ENCODE measurements around the gene TSNAXIP1.
"Not testable (repeated sequence)": the region's sequence is repeated elsewhere in the genome, so short reads cannot be mapped to it uniquely, and the experiment has no call there.

Gene TSNAXIP1

DNA sequence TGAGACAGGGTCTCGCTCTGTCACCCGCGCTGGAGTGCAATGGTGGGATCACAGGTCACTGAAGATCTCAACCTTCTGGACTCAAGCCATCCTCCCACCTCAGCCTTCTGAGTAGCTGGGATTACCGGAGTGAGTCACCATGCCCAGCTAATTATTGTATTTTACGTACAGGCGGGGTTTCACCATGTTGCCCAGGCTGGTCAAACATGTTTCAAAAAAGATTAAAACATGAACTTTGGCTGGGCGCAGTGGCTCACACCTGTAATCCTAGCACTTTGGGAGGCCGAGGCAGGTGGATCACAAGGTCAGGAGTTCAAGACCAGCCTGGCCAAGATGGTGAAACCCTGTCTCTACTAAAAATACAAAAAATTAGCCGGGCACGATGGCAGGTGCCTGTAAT is 30.5 kb downstream of the TSNAXIP1 start:
- DNase-seq: not testable (repeated sequence)

DNA sequence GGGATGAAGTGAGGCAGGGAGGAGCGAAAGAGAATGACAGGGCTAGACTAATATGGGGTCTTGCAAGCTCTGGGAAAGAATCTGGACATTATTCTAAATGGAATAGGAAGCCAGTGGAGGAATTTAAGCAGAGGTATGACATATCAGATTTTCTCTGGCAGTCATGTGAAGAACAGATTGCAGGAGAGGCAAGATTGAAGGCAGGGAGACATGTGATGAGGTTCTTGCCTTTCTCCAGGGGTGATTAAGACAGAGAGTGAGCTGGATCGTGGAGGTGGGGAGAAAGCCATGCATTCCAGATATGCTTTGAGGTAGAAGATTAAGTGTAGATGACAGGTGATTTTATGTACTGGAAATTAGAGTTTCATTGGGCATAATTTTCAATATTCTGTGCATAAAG is 31.1 kb downstream of the TSNAXIP1 start:
- no peak for DNase-seq

DNA sequence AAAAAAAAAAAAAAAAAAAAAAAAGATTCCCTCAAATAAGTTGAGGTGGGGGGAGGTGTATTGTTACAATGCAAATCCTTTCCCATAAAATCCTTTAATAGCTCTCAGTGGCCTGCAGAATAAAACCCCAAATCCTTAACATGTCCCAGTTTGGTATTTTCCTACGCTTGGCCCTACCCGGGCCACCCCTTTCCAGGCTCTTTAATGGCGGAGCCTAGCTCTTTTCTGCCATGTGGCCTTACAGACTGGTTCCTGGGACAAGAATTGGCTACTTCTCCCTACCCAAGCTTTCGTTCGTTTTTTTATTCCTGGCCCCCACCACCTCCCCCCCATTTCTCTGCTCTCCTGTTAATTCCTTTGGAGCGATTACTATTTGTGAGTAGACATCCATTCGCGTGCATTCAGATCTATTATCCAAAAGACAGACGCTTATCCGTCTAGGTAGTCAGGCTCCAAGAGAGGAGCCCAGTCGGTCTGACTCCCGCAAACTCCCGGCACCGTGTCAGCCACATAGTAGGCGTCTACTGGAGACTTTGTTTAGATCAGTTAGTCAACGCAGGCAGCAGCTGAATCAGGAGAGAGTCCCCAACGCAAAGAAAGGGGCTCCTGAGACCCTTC is 34.6 kb downstream of the TSNAXIP1 start:
- DNase-seq: no peak

DNA sequence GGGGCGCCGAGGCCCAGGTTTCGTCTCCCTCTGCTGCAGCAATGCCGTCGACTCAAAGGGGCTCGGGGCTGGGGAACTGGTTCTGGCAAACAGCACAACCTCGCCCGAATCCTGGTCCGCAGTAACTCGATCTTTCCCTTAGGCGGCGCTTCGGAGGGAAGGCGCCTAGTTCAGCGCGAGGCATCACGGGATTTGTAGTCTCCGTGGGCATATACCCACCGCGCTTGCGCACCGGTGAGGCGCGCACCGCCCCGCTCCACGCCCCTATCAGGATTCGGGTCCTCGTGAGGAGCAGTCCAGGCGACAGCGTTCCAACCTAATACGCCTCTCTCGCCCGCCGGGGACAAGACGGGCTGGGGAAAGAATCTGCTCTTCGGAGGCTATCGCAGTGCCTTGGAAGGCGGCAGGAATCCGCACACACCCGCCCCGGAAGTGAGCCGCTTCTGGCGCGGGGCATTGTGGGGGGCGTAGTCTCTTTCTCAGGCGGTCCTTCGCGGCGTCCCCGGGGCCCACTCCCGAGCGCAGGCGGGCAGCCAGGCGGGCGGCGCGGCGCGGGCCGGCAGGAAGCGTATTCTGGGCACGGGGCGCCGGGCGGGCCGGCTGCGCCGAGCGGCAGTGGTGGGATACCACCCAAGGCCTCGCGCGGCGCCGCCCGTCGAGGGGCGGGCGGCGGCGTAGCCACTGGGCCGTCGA is 35.3 kb downstream of the TSNAXIP1 start, which contains the start of gene THAP11:
Gene THAP11, plus strand, starts transcription at position 505 of the 693 bp plus-strand sequence. CDS start 235 bp downstream, outside the sequence.
- DNase-seq: peak; percentile 87 to 94

DNA sequence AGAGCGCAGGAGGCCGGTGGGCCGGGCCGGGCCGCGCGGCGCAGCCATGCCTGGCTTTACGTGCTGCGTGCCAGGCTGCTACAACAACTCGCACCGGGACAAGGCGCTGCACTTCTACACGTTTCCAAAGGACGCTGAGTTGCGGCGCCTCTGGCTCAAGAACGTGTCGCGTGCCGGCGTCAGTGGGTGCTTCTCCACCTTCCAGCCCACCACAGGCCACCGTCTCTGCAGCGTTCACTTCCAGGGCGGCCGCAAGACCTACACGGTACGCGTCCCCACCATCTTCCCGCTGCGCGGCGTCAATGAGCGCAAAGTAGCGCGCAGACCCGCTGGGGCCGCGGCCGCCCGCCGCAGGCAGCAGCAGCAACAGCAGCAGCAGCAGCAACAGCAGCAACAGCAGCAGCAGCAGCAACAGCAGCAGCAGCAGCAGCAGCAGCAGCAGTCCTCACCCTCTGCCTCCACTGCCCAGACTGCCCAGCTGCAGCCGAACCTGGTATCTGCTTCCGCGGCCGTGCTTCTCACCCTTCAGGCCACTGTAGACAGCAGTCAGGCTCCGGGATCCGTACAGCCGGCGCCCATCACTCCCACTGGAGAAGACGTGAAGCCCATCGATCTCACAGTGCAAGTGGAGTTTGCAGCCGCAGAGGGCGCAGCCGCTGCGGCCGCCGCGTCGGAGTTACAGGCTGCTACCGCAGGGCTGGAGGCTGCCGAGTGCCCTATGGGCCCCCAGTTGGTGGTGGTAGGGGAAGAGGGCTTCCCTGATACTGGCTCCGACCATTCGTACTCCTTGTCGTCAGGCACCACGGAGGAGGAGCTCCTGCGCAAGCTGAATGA is 36.0 kb downstream of the TSNAXIP1 start:
- peak in 1 of 2 experiments; percentile 63 for DNase-seq

DNA sequence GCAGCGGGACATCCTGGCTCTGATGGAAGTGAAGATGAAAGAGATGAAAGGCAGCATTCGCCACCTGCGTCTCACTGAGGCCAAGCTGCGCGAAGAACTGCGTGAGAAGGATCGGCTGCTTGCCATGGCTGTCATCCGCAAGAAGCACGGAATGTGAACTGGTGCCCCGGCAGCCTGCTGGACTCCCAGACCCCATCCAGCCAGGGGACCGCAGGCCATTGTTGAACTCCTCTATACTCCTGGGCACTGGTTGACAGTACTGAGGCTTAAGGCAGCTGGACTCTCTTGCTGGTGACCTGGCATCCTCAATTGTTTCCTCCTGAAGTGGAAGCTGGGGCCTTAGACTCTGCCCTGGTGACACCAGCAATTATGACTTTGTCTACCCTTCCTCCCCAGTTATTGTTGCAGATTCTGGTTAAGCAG is 36.7 kb downstream of the TSNAXIP1 start:
- DNase-seq: no peak

DNA sequence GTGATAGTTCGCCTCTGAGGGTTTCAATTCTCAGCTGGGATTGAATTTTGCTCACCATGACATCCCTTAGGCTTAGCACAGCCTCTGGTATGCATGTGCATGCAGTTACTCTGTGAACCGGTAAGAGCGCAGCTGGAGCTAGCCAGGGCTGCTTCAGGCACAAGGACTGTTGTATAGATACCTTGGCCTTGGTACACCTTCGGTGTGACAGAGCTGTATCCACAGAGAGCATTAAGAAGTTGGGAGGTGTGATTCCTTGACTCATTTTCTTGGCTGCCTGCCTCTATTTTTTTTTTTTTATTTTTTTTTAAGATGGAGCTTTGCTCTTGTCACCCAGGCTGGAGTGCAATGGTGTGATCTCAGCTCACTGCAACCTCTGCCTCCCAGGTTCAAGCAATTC is 37.8 kb downstream of the TSNAXIP1 start:
- DNase-seq: no peak

DNA sequence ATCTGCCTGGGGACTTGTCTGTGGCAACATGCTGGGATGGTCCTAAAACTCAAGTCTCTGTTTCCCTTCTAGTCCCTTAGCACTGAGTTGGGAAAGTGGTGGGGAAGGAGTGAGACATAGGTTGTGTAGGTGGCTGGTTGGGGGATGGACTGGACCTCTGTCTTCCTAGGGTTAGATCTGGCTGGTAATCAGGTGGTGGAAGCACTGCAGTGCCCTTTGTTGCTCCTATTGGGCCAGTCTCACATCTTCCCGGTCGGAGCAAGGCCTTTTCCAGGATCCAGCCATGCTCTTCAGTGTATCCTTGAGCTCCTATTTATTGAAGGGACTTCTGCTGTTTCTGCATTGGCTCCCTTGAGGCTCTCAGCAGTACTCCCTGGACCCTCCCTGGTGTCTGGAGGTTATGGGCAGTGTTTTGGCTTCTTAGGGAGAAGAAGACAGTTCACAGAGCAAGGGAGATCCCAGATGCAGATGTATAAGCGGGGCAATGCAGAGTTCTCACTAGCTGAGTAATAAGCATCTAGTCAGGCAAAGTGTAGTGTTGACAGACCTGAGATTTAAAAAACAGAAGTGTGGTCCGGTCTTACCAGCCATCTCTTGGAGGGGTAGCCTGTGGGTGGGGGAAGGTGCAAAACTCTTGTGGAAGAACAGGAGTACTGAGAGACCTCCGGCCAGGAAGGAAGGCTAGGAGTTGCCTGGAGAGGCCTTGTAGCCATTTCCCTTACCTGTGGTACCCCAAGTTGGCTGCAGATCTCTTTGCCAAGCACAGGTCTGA is 38.8 kb downstream of the TSNAXIP1 start:
- no peak for DNase-seq

DNA sequence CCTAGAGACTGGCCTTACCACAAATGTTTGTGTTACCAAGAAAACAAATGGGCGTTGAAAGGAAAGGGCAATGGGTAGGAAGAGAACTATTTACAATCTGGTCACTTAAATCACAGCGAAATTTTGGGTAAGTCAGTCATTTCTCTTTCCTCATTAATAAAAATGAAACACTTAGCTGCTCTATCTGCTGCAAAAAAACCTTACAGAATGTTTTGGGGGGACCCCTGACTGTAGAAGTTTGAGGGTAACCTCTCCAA is 39.3 kb downstream of the TSNAXIP1 start:
- no peak for DNase-seq

DNA sequence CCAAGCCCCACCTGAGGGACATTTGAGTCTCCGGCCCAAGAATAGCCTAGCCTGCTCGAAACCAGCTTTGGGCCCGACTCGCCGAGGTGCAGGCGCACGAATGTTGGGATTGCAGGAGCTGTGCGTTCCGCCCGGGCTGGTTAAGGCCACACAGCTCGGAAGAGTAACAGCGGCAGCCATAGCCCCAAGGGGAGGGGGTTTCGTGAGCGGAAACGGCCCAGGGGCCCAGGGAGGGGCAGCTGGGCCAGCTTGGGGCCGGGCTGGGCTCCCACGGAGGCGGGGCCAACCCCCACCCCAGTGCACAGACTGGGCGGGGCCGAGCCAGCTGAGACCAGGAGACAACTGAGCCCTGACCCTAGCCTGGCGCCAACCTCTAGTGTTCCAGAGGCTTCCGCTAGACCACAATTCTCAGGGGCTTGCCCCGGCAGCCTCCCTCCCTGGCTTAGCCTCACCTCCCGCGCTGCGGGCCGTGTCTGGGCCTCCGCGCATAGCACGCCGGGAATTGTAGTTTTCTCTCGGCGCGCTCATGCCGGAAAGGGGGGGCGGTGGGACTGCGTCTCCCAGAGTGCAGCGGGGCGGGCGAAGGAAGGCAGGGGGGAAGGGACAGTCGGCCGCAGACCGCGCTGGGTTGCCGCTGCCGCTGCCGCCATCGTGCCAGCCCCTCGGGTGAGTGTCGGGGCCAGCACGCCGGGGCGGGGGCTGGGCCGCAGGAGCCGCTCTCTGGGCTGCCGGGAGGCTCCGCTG is 39.8 kb downstream of the TSNAXIP1 start, which contains the start of gene NUTF2:
Gene NUTF2, plus strand, starts transcription at position 614 of the 744 bp plus-strand sequence. CDS start 18,198 bp downstream, outside the sequence.
- peak; percentile 86 to 91 for DNase-seq

DNA sequence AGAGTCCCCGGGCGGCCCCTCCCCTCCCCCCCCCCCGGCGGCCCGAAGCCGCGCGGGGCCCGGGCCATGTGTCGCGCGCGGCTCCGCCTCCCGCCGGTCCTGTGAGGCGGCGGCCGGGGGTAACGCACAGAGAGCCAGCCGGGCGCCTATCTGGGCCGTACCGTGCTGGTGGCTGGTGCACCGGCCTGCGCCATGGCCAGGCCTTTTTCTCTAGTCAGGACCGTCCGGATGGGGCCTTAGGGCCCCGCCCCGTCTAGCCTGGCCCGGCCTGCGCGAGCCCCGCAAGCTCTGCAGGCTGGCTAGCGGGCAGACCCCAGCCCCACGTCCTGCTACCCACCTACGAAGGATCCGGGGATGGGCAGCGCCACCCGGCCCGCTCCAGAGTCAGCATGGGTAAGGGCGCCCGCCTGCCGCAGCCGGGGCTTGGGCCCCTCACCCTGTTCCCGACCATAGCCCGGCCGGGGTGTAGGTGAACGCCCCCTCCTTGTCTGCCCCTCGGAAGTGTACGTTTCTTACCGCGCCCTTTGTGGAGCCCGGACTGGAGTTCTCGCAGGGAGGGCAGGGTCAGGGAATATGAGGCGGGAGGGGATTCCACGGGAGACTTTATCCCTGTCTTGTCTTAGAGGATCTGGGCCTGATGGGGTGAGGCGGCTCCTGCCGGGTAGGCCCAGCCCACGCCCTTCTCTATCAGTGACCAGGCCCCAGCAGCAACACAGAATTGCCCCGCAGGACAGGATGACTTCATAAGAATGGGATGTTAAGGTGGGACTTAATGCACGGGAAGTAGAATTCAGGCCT is 40.6 kb downstream of the TSNAXIP1 start, which contains the start of gene CENPT:
Gene CENPT, minus strand, starts transcription at position 630 of the 798 bp plus-strand sequence. CDS start 13,834 bp downstream, outside the sequence.
- peak in 1 of 2 experiments; percentile 57 for DNase-seq

DNA sequence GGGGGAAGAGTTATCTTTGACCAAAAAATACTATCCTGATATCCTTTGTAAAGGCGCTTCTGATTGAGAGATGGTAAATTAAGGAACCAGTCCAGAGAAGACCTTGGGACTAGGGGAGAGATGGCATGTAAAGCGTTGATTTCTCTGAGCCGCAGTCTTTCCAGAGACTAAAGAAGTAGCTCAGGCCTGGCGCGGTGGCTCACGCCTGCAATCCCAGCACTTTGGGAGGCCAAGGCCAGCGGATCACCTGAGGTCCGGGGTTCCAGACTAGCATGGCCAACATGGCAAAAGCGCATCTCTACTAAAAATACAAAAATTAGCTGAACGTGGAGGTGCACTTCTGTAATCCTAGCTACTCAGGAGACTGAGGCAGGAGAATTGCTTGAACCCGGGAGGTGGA is 41.4 kb downstream of the TSNAXIP1 start:
- DNase-seq: no peak

DNA sequence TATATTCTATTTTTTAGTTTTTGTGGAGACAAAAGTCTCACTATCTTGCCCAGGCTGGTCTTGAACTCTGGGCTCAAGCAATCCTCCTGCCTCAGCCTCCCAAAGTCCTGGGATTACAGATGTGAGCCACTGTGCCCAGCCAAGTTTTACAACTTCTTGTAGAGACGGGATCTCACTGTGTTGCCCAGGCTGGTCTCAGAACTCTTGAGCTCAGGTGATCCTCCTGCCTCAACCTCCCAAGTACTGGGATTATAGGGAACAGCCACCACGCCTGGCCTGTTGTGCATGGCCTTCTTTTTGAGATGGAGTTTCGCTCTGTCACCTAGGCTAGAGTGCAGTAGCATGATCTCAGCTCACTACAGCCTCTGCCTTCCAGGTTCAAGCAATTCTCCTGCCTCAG is 47.0 kb downstream of the TSNAXIP1 start:
- no peak for DNase-seq

DNA sequence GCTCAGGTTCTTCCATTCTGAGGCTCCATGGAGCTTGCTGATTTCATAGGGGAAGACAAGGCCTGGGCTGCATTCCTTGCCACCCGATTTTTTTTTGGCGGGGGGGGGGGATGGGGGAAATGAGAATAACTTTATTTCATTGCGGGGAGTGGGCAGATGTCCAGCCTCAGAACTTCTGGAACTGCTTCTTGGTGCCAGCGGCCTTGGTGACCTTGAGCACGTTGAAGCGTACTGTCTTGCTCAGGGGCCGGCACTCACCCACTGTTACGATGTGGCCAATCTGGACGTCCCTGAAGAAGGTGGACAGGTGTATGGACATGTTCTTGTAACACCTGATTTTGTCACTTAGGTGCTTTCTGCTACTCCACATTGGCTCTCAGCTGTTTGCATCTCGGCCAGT is 49.1 kb downstream of the TSNAXIP1 start:
- DNase-seq: no peak

DNA sequence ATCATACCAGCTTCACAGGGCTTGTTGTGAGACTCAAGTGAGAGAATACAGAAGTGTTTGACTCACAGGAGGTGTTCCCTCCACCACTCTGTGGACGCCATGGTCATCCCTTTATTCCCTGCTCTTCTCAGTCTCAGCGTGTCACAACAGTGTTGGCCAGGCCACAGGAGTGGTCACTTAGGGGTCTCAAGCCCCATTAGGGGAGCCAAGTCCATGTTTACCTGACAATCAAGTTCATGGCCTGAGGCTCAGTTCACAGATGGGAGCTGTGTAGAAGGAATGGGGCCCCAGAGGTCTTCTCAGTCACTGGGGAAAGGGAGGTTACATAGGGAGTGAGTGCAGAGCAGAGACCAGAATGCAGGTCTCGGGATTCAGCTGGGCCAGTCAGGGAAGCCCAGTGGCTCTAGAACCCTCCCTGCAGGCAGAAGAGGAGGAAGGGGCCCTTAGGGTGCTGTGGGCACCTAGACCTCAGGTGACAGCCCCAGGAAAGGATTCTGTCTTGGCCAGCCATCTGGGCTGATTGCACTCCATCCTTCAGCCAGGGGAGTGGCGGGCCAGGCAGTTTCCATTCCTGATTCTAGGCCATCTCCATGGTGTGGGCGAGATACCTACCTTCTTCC is 50.3 kb downstream of the TSNAXIP1 start:
- no peak for DNase-seq

DNA sequence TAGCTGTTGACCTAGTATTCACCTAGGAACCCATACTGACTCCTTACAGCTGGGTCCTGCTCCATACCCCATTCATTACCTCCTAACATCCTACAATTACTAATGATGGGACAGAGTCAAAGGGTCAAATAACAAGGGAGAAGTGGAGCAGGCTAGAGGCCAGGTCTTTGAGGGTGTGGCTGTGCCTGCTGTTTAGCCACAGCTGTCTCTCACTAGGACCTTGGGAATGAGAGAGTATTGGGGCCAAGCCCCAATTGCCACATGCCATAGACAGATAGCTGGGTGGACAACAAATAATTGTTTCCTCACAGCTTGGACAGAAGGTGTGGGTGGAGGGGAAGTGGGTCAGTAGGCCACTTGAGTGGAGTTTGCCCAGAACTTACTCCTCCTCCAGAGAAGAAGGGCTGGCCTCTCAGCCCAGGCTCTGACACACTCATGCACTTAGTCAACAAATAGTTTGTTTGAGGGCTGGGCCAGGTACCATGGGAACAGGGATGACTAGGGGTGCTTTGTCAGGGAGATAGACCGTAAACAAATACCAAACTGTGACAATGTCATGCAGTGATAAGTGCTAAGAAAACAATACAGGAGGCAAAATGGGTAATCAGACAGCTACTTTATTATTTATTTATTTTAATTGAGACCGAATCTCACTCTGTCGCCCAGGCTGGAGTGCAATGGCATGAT is 51.0 kb downstream of the TSNAXIP1 start:
- DNase-seq: peak; percentile 73 to 88

DNA sequence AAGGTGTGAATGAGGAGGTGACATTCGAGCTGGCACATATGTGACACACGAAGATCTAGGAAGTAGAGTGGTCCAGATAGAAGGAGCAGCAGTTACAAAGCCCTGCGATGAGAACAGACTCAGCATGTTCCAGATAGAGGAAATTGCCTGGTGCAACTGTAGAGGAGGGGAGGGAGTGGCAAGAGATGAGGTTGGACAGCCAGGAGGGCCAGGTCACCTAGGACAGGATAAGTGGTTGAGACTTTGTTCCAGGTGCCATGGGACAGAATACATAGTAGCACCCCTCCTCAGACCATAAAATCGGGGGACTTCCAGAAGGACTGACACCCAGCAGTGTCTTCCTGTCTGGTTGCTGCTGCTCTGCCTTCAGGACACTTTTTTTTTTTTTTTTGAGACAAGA is 51.8 kb downstream of the TSNAXIP1 start:
- DNase-seq: no peak

DNA sequence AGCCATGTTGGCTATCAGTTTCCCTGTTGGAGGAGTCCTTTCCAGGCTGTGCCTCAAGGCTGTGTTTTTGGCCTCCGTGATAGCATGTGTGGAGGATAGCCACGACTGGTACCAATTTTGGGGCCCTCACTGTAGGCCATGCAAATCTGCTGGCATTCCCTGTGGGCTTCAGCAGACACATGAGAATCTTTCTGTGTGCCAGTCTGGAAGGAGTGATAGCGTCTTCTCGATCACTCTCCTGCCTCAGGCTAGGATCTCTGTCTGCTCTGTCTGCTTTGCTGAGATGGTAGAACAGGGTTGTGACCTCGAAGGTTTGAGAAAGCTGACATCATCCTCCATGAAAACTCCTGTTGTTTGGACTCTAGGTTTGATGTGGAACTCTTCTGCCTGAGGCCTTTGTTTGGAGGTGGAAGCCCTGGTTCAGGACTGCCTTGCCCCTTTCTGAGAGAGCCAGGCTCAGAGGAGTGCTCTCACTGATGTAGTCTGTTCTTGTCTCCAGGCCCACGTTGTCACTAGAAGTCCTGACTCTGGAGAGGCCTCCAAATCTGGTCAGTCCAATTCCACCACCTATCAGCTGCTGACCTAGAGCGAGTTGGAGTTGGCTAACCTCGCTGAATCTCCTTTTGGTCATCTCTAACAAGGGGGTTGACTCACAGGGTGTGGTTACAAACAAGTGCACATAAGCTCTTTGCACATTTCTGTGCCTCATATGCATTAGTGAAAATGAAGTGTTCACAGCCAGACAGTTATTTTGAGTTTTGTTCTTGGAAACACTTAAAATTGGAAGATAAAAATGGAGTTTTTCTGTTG is 54.1 kb downstream of the TSNAXIP1 start:
- DNase-seq: peak in 1 of 2 experiments; percentile 35

DNA sequence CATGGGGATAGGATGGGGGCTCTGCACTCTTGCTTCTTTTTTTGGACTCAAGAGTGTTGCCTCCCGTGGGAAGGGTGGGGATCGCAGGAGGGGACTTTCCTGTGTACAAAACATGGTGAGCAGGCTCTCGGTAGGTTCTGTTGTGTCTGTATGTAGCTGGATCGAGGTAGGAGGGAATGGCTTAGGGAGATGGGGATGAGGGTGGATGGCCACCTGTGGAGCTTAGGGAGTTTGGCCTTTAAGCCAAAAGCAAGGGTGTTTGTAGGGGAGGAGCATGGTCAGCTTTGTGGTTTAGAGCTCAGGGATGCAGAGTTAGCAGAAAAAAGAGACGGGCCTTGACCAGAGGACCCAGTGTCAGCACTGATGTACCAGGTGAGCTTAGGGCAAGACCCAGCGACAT is 55.2 kb downstream of the TSNAXIP1 start:
- DNase-seq: no peak

All from SW 1271 (cell line).